MG63 (cell line): Measurements from ENCODE around the gene FICD. TPM values are rescaled to one million over a fixed set of nuclear protein-coding genes. Genes with fewer than 3 reads are reported as not detected.

ENCODE experiments used
- DNase-seq: peaks from one replicate; pipeline ENCODE4 v3.0.0-alpha.2; 2020
- H3K27me3 ChIP-seq: fragments of 250-450 bp; sonication (Bioruptor Pico); 2 replicates; pipeline ENCODE4 v1.5.1; 2020; ENCODE audit warnings: mild to moderate bottlenecking, moderate library complexity
- H3K36me3 ChIP-seq: fragments of 250-450 bp; sonication (Bioruptor Pico); 2 replicates; pipeline ENCODE4 v1.5.1; 2020; ENCODE audit warnings: mild to moderate bottlenecking, moderate library complexity
- H3K4me3 ChIP-seq: fragments of 250-450 bp; sonication (Bioruptor Pico); 2 replicates; pipeline ENCODE4 v1.5.1; 2020; ENCODE audit warnings: mild to moderate bottlenecking, moderate library complexity
- H3K9me3 ChIP-seq: fragments of 250-450 bp; sonication (Bioruptor Pico); 2 replicates; pipeline ENCODE4 v1.5.1; 2020; ENCODE audit warnings: mild to moderate bottlenecking, moderate library complexity
- total RNA-seq: library from RNA; depleted of rRNA; stranded (reverse); fragments of >200 nt; shearing (Covaris generic); gene quantifications from 2 replicates; pipeline ENCODE4 v1.2.3, GENCODE V29; 2014; ENCODE audit warnings: low replicate concordance; rRNA removed

FICD gene
- total RNA-seq, 1 experiment from 2014 or later: 1.6 TPM

- no peak for DNase-seq
- H3K4me3 ChIP-seq: no peak overlapping the region
- H3K9me3 ChIP-seq: no peaks in the 10 kb centered on the region
- H3K36me3 ChIP-seq: peaks cover 58% of the 10 kb centered on the region
- H3K27me3 ChIP-seq: no peaks in the 10 kb centered on the region
Measured at GRCh38 chr12:108568338-108569154, 53.5 kb downstream of the FICD start.

Other genes with a start within 250 kb of the FICD start
- gene CMKLR1, start 176.0 kb upstream of the FICD start, total RNA-seq: 1.3 and 1.5 TPM in 2 replicates
- 27.6 and 62.9 TPM in 2 replicates for gene SART3, start 45.9 kb downstream of the FICD start, total RNA-seq
- 130 and 156 TPM in 2 replicates for gene ISCU, start 47.3 kb downstream of the FICD start, total RNA-seq
- 24.2 and 31.2 TPM in 2 replicates for gene TMEM119, start 82.8 kb downstream of the FICD start, total RNA-seq
- gene SELPLG, start 118.6 kb downstream of the FICD start, total RNA-seq: 0.39 and 2.5 TPM in 2 replicates
- gene CORO1C, start 216.2 kb downstream of the FICD start, total RNA-seq: 228 and 229 TPM in 2 replicates